GM19043 (cell line): ENCODE data around the gene DHRS2.
A peak's percentile ranks its signal among the peaks of the same experiment; 100 is the strongest.
"Not testable (repeated sequence)": the region's sequence is repeated elsewhere in the genome, so short reads cannot be mapped to it uniquely, and the experiment has no call there.

ENCODE experiments used
- ATAC-seq: cut with Tn5 transposase; IDR thresholded peaks from one replicate; pipeline ENCODE4 v1.9.1; 2021; ENCODE audit warnings: low read depth; ENCODE audit not compliant: unreplicated experiment

The DHRS2 gene

DNA sequence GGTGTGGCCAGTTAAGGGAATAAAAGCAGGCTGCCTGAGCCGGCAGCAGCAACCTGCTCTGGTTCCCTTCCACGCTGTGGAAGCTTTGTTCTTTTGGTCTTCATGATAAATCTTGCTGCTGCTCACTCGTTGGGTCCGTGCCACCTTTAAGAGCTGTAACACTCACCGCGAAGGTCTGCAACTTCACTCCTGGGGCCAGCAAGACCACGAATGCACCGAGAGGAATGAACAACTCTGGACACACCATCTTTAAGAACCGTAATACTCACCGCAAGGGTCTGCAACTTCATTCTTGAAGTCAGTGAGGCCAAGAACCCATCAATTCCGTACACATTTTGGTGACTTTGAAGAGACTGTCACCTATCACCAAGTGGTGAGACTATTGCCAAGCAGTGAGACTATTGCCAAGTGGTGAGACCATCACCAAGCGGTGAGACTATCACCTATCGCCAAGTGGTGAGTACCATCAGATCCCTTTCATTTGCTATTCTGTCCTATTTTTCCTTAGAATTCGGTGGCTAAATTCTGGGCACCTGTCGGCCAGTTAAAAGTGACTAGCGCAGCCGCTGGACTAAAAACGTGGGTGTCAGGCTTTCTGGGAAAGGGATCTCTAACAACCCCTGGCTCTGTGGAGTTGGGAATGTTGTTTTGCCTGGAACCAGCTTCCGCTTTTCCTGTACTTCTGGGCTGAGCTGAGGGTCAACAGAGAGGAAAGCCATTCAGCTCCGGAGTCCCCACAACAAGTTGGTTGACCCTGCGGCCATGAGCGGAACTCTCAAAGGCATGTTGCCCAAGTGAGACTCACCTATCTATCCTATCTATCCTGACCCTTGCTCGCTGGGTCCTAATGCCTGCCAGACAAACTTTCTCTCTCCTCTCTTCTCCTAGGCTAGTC is at the start of gene DHRS2:
Gene DHRS2, plus strand, starts transcription at position 48 of the 895 bp plus-strand sequence. CDS start 2,501 bp downstream, outside the sequence.
- no peak for ATAC-seq

DNA sequence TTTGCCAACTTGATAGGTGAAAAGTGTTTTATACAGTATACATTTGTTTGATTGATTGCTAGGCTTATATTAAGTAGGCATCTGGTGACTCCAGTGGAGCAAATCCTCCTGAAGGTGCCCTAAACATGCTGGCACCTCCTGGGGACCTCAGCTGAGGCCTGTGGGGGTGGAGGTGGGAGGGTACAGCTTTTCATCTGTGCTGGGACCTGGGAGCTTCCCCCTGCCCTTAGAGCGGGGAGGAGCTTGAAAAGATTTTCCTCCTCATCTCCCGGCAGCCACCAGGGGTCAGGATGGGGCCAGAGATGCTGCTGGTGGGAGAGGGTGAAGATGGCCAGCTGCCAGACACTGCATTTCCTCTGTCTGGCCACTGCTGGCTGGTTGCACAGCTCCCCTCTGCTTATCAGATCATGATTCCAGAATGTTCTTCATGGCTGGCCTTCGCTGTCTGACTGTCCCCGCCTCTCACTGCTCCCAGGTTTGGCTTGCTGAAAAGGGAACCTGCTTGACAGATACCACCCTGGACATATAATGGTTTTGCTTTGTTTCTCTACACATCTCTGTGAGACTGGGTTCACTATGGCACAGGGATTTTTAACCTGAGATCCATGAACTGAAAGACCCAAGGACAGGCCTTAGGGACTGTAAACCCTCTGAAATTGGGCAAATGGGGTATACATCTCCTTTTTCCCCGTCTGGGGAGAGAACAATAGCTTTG is 47.1 kb upstream of the DHRS2 start:
- peak; percentile 96 for ATAC-seq

- no peak for ATAC-seq
Measured at GRCh38 chr14:23589606-23590005, 46.6 kb upstream of the DHRS2 start.

GRCh38 chr14:23590198-23590597 is 46.0 kb upstream of the DHRS2 start:
- ATAC-seq = no peak

DNA sequence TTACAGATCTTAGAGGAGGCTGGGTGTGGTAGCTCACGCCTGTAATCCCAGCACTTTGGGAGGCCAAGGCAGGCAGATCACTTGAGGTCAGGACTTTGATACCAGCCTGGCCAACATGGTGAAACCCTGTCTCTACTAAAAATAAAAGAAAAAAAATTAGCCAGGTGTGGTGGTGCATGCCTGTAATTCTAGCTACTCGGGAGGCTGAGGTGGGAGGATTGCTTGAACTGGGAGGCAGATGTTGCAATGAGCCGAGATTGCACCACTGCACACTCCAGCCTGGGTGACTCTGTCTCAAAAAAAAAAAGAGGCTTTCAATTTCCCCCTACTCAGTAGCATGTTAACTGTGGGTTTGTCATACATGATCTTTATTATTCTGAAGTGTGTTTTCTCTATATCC is 42.0 kb upstream of the DHRS2 start:
- ATAC-seq = not testable (repeated sequence)

DNA sequence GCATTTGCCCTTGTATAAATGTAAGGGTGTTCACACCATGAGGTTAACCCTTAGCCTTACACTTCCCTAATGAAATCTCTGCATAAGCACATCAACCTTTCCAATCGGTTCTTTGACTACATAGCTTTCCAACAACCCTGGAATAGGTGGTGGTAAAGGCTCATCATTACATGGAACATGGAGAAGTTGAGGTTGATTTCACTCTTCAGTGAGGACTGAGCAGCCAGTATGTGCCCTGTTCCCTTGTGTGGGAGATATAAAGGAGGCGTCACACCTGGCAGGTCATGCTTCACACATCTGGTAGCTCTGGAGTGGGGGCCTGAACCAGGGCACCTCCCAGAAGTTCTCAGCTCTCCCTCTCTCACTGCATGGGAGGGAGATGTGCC is 35.8 kb upstream of the DHRS2 start:
- ATAC-seq = no peak

GRCh38 chr14:23600806-23601205 is 35.4 kb upstream of the DHRS2 start:
- ATAC-seq = no peak

DNA sequence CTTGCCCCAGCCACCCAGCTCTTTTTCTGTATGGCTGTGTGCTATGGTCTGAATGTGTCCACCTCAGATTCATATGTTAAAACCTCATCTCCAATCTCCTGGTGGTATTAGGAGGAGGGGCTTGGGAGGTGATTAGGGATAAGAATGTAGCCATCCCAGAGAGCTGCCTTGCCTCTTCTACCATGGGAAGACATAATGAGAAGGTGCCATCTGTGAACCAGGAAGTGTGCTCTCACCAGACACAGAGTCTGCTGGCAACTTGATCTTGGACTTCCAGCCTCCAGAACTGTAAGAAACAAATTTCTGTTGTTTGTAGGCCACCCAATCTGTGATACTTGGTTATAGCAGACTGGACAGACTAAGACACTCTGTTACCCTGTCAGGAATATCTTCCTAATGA is 34.7 kb upstream of the DHRS2 start:
- no peak for ATAC-seq

- ATAC-seq = no peak
Measured at GRCh38 chr14:23601845-23602180, 34.4 kb upstream of the DHRS2 start.

- ATAC-seq = no peak
Measured at GRCh38 chr14:23602181-23603095, 33.7 kb upstream of the DHRS2 start.

DNA sequence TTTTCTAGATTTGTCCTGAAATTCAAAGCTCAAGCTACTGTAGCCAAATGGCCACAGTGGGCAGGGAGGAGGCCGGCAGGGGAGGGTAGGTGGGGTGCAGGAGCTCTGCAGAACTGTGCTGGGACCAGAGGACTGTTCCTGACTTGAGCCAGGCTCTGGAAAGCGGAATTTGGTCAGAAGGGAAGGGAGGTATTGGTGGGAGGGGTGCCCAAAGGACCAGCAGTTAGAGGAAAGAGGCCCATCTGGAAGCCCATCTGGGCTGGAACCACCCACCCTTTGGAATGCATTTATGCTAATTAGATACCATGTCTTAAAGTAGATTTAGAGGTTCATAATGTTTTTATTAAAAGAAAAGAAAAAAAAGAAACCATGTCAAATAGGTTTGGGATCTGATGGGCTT is 33.1 kb upstream of the DHRS2 start:
- no peak for ATAC-seq

DNA sequence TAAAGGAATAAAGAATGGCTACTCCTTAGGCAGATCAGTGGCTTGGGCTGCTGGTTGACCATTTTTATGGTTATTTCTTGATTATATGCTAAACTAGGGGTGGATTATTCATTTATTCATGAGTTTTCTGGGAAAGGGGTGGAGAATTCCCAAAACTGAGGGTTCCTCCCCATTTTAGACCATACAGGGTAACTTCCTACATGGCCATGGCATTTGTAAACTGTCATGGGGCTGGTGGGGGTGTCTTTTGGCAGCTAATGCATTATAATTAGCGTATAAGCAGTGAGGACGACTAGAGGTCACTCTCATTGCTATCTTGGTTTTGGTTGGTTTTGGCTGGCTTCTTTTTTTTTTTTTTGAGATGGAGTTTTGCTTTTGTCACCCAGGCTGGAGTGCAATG is 32.0 kb upstream of the DHRS2 start:
- no peak for ATAC-seq

DNA sequence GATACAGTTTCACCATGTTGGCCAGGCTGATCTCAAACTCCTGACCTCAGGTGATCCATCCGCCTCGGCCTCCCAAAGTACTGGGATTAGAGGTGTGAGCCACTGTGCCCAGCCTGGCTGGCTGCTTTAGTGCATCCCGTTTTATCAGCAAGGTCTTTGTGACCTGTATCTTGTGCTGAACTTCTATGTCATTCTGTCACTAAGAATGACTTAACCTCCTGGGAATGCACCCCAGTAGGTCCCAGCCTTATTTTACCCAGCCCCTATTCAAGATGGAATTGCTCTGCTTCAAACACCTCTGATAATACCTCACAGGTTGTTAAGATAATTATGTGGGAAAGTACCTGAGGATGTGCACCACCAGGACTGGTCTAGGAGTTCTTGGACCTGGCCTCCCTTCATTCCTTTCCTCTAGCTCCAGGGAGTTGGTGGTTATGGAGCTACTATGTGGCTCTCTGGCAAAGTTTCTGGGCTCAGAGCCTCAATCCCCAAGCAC is 31.4 kb upstream of the DHRS2 start:
- no peak for ATAC-seq

- peak; percentile 71 for ATAC-seq
Measured at GRCh38 chr14:23605931-23606585, 30.1 kb upstream of the DHRS2 start.

DNA sequence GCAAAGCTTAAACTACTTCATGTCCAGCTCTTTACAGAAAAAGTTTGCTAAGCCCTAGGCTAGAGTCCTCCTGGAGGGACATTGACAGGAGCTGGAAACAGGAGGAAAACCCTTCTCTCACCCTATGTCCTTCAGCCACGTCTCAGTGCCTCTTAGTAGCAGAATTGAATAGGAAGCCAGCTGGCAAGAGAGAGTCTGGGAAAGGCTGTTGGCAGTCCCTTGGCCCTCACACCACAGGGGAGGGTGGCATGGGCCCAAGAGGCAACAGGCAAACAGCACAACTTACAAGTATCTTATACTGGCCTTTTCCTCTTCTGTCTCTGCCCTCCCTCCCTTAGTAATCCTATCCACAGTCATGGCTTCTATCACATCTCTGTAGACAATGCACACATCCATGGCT is 27.7 kb upstream of the DHRS2 start:
- ATAC-seq = no peak

DNA sequence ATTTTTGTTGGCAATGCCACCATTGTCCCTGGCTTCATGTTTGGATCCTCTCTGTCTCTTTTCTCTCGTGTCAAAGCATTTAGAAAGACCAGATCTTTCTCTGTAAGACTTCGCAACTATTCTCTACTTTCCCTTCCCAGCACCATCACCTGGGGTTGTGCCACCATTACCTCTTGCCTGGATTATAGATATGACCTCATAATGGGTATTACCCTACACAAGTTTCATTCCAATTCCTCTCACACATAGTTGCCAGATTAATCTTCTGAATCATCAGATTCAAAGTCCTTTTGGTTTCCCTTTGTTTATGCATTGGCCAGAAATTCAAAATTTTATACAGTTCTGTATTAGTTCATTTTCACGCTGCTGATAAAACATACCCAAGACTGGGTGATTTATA is 27.2 kb upstream of the DHRS2 start:
- ATAC-seq = no peak

GRCh38 chr14:23609411-23610089 is 26.6 kb upstream of the DHRS2 start:
- ATAC-seq = not testable (repeated sequence)

DNA sequence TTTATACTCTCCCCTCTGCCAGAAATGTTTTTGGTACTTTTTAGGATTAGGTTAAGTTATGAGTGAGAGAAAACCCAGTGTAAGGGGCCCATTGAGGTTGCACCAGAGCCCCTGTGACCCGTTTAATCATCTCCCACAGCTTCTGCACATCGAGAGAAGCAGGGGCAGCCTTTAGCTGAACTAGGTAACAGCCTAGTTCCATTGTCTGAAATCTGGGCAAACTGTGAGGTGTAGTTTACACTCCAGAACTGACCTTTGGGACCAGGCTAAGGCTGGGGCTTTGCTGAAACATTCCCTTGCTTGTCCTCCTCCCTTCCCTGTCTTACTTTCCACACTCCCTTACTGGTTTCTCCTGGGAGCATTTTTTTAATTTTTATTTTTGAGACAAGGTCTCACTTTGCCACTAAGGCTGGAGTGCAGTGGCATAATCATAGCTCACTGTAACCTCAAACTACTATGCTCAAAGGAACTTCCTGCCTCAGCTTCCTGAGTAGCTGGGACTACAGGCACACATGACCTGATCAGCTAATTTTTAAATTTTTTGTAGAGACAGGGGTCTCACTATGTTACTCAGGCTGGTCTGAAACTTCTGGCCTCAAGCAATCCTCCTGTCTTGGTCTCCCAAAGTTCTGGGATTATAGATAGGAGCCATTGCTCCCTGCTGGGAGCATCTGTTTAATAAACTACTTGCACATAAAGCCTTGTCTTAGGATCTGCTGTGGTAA is 25.9 kb upstream of the DHRS2 start:
- no peak for ATAC-seq

DNA sequence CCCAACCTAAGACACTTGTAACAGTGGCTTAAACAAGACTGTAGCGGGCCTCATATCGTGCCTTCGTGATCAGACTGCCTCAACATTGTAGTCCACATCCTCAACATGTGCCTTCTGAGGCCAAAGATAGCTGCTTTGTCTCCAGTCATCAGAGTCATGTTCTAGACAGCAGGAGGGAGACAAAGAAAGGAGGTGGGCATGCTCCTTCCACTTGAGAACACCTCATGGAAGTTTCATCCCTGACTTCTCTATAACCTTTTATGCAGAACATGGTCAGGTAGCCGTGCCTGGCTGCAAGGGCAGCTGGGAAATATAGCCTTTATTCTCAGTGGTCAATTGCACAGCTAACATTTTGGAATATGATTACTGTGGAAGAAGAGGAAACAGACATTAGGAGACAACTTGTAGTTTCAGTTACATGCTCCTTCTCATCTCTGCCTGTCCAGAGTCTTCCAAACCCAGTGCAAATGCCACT is 25.3 kb upstream of the DHRS2 start:
- ATAC-seq = no peak
